Skin epidermis (tissue), 12 donors: ENCODE results near the gene HSD17B11.
A peak's percentile ranks its signal among the peaks of the same experiment; 100 is the strongest.
"Not testable (repeated sequence)": the region's sequence is repeated elsewhere in the genome, so short reads cannot be mapped to it uniquely, and the experiment has no call there.

Source experiments
- H3K27ac ChIP-seq, 21 experiments: fragments of 200-600 bp; sonication (generic) in 11 of 21; one replicate each; pipeline ENCODE4 v1.5.0; 2020; ENCODE audit warnings: mild to moderate bottlenecking in 3 of 21, inconsistent platforms in 2 of 21, moderate library complexity in 2 of 21
- H3K4me3 ChIP-seq, 7 experiments: fragments of 200-600 bp; sonication (generic) in 2 of 7; one replicate each; pipeline ENCODE4 v1.5.0; 2020; ENCODE audit warnings: inconsistent platforms in 2 of 7, mild to moderate bottlenecking in 2 of 7, moderate library complexity in 1 of 7

The HSD17B11 gene

DNA sequence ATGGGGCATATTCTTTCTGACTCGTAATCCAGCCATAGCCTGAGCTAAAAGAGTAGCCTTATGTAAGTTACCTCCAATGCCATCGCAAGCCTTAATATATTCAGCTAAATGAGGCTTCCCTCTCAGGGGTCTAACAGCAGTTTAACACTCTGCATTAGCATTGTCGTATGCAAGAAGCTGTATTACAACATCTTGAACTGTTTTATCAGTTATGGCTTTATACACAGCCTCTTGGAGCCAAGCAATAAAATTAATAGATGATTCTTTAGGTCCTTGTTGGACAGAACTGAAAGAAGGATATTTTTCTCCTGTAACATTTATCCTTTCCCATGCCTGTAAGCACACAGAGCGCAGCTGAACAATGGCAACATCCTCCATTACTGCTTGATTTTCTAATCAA, 15.9 kb upstream of the HSD17B11 start:
- H3K4me3 ChIP-seq, H3K27ac ChIP-seq: not testable (repeated sequence)

DNA sequence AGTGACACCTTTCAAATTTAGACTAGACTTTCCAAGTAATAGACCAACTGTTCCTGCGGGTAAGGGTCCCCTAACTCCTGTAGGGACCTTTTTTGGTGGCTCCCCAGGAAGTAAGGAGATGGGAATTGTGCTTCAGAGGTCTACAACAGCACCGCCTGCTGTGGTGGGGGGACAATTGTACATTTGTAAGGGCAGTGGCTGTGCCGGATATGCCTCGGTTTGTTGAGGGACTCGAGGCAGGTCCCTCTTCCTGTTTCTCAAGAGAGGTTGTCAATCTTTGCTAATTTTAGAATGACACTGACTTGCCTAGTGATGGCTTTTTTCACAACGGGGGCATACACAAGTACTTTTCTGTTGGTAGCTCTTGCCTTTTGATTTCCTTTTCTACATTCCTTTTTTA, 15.5 kb upstream of the HSD17B11 start:
- no peak overlapping the region for H3K4me3 ChIP-seq
- H3K27ac ChIP-seq = no peak overlapping the region

DNA sequence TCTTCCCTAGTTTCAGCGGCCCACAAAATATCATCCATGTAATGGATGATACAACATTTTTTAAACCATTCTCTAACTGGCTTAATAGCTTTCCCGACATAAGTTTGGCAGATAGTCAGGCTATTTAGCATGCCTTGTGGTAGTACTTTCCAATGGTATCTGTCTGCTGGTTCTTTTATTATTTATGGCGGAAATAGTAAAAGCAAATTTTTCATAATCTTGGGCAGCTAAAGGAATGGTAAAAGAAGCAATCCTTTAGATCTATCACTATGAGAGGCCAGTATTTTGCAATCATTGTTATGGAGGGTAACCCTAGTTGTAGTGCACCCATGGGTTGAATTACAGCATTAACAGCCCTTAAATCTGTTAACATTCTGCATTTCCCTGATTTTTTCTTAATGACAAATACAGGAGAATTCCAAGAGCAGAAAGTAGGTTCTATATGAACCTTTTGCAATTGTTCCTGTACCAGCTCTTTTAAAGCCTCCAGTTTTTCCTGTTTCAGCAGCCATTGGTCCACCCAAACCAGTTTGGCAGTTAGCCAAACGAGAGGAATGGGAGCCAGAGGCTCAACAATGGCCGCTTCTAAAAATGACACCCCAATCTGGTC, 14.3 kb upstream of the HSD17B11 start:
- H3K27ac ChIP-seq = no peak overlapping the region
- no peak overlapping the region for H3K4me3 ChIP-seq

DNA sequence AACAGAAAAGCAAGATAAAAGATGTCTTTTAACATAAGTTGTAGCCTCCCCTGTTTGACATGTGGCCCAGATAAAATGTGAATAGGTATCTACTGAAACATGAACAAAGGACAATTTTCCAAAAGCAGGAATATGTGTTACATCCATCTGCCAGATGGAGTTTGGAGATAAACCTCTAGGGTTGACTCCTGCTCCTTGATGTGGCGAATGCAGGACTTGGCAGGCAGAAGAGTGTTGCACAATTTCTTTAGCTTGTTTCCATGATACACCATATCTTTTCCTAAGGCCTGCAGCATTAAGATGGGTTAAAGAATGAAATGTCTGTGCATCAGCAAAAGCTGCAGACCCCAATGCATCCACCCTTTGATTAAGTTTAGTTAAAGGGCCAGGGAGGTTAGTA, 12.7 kb upstream of the HSD17B11 start:
- not testable (repeated sequence) for H3K4me3 ChIP-seq, H3K27ac ChIP-seq

DNA sequence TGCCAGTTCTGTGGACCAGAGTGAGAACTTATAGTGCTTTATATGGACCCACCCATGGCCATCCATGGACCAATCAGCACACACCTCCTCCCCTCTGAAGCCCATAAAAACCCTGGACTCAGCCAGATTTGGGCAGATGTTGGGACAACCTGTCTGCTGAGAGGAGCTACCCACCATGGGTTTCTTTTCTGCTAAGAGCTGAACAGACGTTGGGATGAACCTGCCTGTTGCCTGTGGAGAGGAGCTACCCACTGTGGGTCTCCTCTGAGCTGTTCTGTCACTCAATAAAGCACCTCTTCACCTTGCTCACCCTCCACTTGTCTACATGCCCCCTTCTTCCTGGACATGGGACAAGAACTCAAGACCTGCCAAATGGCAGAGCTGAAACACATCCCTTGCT, 9.0 kb upstream of the HSD17B11 start:
- Histone ChIP-seq H3K27ac (no peak overlapping the region), H3K4me3 (no peak overlapping the region)

DNA sequence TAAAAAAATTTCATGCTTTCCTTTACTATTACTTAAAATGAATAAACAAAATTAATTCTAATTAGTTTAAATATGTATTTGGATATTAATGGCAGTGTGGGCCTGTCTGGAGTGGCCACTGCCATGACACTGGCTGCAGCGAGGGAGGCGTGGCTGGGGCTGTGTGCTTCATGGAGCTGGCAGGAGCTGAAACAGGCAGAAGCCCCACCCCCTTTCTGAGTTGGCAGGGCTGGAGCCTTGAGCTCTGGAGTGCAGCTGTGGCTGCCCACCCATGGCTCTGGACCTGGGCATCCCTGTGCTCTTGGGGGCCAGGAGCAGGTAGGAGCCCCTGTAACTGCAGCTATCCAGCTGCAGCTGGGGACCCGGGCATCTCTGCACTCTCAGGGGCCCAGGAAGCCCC, 8.2 kb upstream of the HSD17B11 start:
- H3K27ac ChIP-seq = no peak overlapping the region
- H3K4me3 ChIP-seq = no peak overlapping the region

DNA sequence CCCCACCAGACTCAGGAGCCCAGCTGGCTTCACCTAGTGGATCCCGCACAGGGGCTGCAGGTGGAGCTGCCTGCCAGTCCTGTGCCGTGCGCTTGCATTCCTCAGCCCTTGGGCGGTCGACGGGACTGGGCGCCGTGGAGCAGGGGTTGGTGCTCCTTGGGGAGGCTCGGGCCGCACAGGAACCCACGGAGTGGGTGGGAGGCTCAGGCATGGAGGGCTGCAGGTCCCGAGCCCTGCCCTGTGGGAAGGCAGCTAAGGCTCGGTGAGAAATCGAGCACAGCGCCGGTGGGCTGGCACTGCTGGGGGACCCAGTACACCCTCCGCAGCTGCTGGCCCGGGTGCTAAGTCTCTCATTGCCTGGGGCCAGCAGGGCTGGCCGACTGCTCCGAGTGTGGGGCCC, 4.9 kb upstream of the HSD17B11 start:
- not testable (repeated sequence) for H3K27ac ChIP-seq, H3K4me3 ChIP-seq

DNA sequence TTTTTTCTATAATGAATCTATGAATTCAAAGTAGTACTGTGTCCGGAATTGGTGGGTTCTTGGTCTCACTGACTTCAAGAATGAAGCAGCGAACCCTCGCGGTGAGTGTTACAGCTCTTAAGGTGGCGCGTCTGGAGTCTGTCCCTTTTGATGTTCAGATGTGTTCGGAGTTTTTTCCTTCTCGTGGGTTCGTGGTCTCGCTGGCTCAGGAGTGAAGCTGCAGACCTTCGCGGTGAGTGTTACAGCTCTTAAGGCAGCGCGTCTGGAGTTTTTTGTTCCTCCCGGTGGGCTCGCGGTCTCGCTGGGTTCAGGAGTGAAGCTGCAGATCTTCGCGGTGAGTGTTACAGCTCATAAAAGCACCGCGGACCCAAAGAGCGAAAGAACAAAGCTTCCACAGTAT, 4.1 kb upstream of the HSD17B11 start:
- not testable (repeated sequence) for H3K4me3 ChIP-seq, H3K27ac ChIP-seq

DNA sequence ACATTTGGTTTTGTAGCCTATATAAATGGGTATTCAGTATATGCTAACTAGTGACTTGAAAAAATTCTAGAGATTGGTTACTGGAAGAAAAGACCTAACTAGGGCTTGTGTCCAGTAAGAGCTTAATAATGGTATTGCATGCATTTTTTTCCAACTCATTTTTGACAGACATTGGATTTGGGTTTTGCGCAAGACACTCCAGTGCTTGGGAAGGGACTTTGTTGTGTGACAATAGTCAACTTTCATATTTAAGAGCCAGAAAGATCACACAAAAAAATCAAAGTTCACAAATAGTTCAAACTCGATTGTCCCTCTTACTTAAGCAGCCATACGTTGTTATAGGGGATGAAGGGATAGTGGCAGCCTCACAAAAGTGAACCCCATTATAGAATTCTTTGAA, 1.2 kb upstream of the HSD17B11 start:
- no peak overlapping the region for H3K27ac ChIP-seq
- H3K4me3 ChIP-seq = no peak overlapping the region

DNA sequence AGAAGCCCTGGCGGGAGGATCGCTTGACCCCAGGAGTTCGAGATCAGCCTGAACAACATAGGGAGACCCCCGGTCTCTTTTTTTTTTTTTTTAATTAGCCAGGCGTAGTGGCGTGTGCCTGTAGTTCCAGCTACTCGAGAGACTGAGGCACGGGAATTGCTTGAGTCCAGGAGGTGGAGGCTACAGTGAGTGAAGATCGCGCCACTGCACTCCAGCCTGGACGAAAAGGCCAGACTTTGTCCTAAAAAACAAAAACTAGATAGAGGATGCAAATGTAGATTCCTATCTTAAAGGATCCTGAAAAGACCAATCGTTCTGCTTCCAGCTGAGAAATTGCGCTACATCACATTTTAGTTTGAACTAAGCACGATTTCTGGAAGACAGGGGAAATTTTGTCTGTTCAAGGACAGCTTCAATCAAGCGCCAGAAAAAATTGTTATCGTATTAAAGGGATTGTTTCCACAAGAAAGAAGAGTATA, 627 bp upstream of the HSD17B11 start:
- H3K27ac ChIP-seq = peak overlapping the region; percentile 23 to 91 (median 79)
- H3K4me3 ChIP-seq = peak overlapping the region; percentile 46 to 56 (median 50)

DNA sequence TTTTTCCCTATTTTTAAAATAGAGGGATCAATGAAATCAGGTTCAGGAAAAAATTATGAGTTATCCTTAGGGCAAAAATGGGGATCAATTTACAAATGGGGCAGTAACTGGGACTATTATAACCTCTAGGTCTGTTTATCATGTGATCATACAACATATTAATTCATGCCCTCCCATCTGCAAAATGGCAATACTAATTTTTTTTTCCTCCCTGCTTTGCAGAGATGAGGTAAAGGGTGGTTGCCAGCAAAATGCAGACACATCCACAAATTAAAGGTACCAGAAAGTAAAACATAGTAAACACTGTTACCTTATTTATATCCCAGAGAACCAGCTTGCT, 467 bp downstream of the HSD17B11 start:
- Histone ChIP-seq H3K4me3 (peak overlapping the region; percentile 46 to 56 (median 50)), H3K27ac (peak overlapping the region; percentile 23 to 91 (median 79))

DNA sequence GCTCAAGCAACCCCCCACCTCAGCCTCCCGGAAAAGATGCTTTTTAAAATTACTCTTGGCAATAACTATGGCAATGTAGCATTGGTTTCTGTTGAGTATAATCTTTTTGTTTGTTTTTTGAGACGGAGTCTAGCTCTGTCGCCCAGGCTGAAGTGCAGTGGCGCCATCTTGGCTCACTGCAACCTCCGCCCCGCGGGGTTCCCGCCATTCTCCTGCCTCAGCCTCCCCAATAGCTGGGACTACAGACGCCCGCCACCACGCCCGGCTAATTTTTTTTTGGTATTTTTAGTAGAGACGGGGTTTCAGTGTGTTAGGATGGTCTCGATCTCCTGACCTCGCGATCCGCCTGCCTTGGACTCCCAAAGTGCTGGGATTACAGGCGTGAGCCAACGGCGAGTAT, 933 bp downstream of the HSD17B11 start:
- peak overlapping the region in 13 of 21 experiments; percentile 22 to 91 (median 77) for H3K27ac ChIP-seq

DNA sequence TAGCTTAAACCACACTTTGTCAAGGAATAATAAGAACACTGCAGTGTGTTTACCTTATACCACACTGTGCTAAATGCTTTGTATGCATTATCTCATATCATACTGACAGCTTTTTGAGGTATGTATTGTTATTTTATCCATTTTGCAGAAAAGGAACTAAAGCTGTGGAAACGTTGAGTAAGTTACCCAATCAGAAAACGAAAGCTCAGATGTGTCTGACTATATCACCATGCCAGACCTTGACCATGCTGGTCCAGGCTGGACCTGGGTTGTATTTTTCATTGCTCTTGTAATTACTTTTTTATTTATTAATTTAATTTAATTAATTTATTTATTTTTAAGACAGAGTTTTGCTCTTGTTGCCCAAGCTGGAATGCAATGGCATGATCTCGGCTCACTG, 2.1 kb downstream of the HSD17B11 start:
- no peak overlapping the region for H3K27ac ChIP-seq
- H3K4me3 ChIP-seq = peak overlapping the region in 2 of 7 experiments; percentile 55 to 56

More for the DNA sequence above, 933 bp downstream of the HSD17B11 start:
- H3K4me3 ChIP-seq = peak overlapping the region; percentile 46 to 56 (median 50)

DNA sequence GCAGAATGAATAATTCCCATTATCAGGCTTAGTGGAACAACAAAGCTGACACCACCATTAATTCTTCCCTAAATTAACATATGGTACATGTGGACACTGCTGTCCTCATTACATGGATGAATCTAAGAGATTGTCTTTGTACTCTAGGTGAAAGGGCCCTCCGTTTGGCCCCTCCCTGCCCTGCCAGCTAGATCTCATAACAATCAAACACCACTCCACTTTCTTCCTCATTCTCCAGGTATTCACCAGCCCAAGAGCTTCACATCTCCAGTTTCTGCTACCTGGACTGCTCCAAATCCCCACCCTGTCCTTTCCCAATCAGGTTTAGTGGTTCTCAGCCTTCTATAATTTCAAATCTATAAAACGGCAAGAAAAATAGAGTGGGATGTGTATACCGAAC, 3.8 kb downstream of the HSD17B11 start:
- Histone ChIP-seq H3K27ac (no peak overlapping the region), H3K4me3 (no peak overlapping the region)

DNA sequence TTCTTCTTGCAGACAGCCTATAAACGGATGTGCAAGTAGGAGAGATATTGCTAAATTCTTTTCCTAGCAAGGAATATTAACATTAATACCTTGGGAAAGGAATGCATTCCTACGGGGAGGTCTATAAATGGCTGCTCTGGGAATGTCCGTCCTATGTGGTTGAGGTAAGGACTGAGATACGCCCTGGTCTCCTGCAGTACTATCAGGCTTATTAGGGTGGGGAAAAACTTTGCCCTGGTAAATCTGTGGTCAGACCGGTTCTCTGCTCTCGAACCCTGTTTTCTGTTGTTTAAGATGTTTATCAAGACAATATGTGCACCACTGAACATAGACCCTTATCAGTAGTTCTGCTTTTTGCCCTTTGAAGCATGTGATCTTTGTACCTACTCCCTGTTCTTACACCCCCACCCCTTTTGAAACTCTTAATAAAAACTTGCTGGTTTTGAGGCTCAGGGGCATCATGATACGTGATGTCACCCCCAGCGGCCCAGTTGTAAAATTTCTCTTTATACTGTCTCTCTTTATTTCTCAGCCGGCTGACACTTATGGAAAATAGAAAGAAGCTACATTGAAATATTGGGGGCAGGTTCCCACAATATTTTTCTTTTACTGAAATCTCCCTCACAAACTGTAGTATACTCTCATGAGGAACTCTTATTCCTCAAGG, 6.4 kb downstream of the HSD17B11 start:
- not testable (repeated sequence) for H3K4me3 ChIP-seq, H3K27ac ChIP-seq

DNA sequence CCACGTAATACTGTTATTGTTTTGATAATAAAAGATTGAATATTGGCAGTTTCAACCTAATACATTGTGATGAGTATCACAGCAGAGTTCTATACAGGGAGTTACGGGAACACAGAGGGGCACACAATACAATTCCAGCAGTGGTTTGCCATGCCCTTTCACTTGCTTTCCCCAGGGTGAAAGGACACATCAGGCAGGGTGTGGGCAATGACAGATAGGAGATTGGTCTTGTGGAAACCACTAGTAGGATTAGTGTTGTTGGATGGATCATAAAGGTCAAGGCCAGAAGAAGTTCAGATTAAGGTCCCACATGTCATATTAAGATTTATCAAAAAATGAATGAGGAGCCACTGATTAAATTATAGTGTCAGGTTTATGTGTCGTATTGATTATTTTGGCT, 8.1 kb downstream of the HSD17B11 start:
- H3K27ac ChIP-seq = no peak overlapping the region
- no peak overlapping the region for H3K4me3 ChIP-seq

DNA sequence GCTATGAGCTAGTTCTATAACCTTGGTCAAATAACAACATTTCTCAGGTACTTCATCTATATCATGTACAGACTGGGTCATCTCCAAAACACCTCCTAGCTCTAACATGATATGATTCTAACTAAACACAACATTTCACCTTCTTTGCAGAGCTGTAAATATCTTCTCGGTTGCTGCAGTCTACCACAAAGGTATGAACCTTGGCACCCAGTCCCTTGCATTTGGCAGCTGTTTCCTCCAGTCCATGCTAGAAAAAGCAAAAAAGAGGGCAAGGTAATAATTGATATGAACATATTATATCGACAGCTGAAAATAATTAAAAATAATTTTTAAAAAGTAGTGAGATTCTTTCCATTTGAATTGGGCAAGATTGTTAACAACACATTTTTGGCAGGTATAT, 8.9 kb downstream of the HSD17B11 start:
- no peak overlapping the region for H3K27ac ChIP-seq

DNA sequence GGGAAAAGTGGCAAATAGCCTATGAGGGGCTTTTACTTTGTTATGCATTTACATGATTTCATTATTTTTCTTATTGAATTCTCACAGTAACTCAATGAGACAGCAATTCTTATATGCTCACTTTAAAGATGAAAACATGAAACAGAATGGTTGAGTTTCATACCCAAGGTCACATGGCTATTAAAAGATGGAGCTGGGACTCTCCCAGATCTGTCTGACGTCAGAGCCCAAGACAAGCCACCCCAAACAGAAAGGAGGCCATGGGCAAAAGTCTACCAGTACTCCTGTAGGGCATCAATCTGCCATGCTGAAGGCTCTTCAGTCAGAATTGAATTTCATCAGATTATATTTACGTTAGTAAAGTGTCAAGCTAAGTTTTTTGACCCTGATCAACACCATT, 13.2 kb downstream of the HSD17B11 start:
- Histone ChIP-seq H3K4me3 (no peak overlapping the region), H3K27ac (no peak overlapping the region)

More for the DNA sequence above, 8.9 kb downstream of the HSD17B11 start:
- H3K4me3 ChIP-seq = no peak overlapping the region

DNA sequence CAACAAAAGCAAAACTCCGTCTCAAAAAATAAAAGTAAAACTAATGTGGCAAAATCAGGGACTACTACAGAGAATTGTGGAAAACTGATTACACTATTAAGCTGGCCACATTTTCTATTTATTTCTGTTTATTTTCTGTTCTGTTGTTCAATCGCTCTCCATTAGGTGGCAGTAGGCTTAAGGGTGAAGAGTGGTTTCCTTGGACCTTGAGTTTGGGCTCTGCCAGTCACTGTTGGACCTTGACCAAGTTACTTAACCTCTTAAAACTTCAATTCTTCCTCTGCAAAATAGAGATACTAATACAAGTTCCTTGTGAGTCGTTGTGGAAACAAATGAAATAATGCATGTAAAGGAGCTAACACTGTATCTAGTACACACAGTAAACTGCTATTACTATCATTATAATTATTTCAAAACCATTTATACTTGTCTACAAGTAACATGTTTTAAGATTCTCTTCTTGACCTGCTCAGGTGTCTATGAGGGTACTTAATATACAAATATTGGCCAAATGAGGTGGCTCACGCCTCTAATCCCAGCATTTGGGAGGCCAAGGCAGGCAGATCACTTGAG, 15.2 kb downstream of the HSD17B11 start:
- Histone ChIP-seq H3K4me3 (no peak overlapping the region), H3K27ac (no peak overlapping the region)

DNA sequence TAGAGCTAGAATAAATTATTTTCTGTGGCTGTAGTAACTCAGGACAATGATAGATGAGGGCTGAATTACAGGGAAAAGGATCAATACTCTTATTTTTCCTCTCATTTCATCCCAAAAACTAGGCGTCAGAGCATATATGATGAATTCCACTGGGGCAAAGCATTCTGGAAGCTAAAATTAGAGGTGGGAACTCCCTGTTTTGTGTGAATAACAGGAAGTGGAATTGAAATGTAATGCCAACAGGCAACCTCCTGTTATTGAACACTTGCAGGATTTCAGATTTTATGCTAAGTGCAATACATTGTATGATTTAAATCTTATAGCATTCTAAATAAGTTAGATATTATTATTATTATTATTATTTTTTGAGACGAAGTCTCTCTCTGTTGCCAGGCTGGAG, 20.9 kb downstream of the HSD17B11 start:
- Histone ChIP-seq H3K27ac (peak overlapping the region in 4 of 21 experiments; percentile 17 to 54 (median 44)), H3K4me3 (no peak overlapping the region)

DNA sequence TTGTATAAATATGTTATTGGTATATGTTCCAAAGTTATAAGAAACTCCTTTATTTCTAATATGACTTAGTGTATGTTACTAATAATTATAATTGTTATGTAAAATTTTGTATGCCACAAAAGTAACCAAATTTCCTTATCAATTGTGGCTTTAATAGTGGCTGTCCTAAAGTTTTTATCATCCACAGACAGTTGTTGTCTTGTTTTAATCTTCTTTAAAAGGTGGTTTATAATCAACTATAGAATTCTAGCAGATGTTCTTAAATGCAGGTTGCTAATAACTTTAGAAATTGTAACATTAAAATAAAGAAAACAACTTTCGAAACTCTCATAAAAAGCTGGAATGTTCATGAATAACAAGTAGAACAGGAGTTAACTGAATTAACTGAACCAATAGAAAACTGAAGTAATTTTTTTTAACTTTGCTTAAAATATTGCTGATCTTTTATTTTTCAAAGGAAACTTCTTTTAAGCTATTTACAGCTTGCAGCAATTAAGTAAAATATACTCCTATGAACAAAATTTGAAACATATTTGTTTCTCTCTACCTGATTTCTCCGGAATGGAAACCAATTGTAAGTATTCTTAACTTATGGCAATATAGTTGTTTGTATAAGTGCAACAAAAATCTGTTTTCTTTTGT, 24.3 kb downstream of the HSD17B11 start:
- Histone ChIP-seq H3K4me3 (no peak overlapping the region), H3K27ac (no peak overlapping the region)
